Natural killer cell (primary cell): ENCODE measurements around the gene MMAA. TPM values are rescaled to one million over a fixed set of nuclear protein-coding genes. Genes with fewer than 3 reads are reported as not detected.
A peak's percentile ranks its signal among the peaks of the same experiment; 100 is the strongest.
"Not testable (repeated sequence)": the region's sequence is repeated elsewhere in the genome, so short reads cannot be mapped to it uniquely, and the experiment has no call there.

ENCODE experiments used
- ATAC-seq, 3 donors: fragments of 150-1000 bp in 2 of 3; fragments of 200-7000 bp in 1 of 3; cut with Tn5 transposase; 1 replicate in 1 of 3; 2 replicates in 2 of 3; pipeline ENCODE4 v1.10.0; 2021; ENCODE audit warnings: mild to moderate bottlenecking in 2 of 3, moderate library complexity in 2 of 3
- DNase-seq, 2 donors: peaks; one replicate each; pipeline versions ENCODE4 v3.0.0 to v3.0.0-alpha.2; 2013 to 2021; ENCODE audit warnings: mixed read lengths in 1 of 2
- H3K27ac ChIP-seq: one replicate; pipeline ENCODE4 v1.5.1; 2013; ENCODE audit warnings: mild to moderate bottlenecking, low read length
- H3K27me3 ChIP-seq: one replicate; pipeline ENCODE4 v1.6.1; 2013; ENCODE audit warnings: low read length; ENCODE audit not compliant: control insufficient read depth, insufficient read depth
- H3K36me3 ChIP-seq: one replicate; pipeline ENCODE4 v1.6.1; 2013; ENCODE audit warnings: low read length; ENCODE audit not compliant: control insufficient read depth, insufficient read depth
- H3K4me1 ChIP-seq: one replicate; pipeline ENCODE4 v1.6.1; 2013; ENCODE audit warnings: low read length; ENCODE audit not compliant: control insufficient read depth, insufficient read depth
- H3K4me3 ChIP-seq: one replicate; pipeline ENCODE4 v1.5.1; 2013; ENCODE audit warnings: low read length
- H3K9me3 ChIP-seq: one replicate; pipeline ENCODE4 v1.6.1; 2013; ENCODE audit warnings: low read length; ENCODE audit not compliant: control insufficient read depth, insufficient read depth
- H3K27ac Mint-ChIP-seq, 2 donors: one replicate each; pipeline ENCODE4 v1.8.0; 2022; ENCODE audit warnings: mild to moderate bottlenecking in 2 of 2, mixed read lengths in 2 of 2, moderate library complexity in 1 of 2
- H3K27me3 Mint-ChIP-seq, 2 donors: one replicate each; pipeline ENCODE4 v1.8.0; 2022; ENCODE audit warnings: low read depth in 2 of 2, mixed read lengths in 2 of 2
- H3K36me3 Mint-ChIP-seq: one replicate; pipeline ENCODE4 v1.8.0; 2022; ENCODE audit warnings: mixed read lengths
- H3K4me1 Mint-ChIP-seq, 2 donors: one replicate each; pipeline ENCODE4 v1.8.0; 2022; ENCODE audit warnings: mixed read lengths in 2 of 2
- H3K4me3 Mint-ChIP-seq: one replicate; pipeline ENCODE4 v1.8.0; 2022; ENCODE audit warnings: mild to moderate bottlenecking, moderate library complexity, mixed read lengths
- H3K9me3 Mint-ChIP-seq, 2 donors: one replicate each; pipeline ENCODE4 v1.8.0; 2022; ENCODE audit warnings: mixed read lengths in 2 of 2
- WGBS: methylation state at CpG from one replicate; pipeline ENCODE4 v1.1.7; 2013; ENCODE audit warnings: missing lambda C conversion rate; ENCODE audit not compliant: insufficient coverage; 5-methylcytosine and 5-hydroxymethylcytosine counted together
- intact Hi-C: fragments of 100-400 bp; cut with micrococcal nuclease; formaldehyde crosslinking; loops from one replicate; pipeline ENCODE4 v1.14.2; 2022
- total RNA-seq, 4 donors: library from RNA; stranded (reverse); fragments of 120-200 nt in 1 of 4; gene quantifications; one replicate each; pipeline versions ENCODE4 v1.2.3 to v1.2.4, GENCODE V29; 2013 to 2022
- TF ChIP-seq, protein P1 (sequence below): fragments of 200-600 bp; IDR thresholded peaks from one replicate; pipeline ENCODE4 v1.8.0; 2022; ENCODE audit warnings: antibody characterized with exemption

MMAA gene
- total RNA-seq, 3 donors from 2014 or later (not counting 1 experiment from before 2014, with no cell fraction given) = 7.8 to 11.7 (median 9.7) TPM

DNA sequence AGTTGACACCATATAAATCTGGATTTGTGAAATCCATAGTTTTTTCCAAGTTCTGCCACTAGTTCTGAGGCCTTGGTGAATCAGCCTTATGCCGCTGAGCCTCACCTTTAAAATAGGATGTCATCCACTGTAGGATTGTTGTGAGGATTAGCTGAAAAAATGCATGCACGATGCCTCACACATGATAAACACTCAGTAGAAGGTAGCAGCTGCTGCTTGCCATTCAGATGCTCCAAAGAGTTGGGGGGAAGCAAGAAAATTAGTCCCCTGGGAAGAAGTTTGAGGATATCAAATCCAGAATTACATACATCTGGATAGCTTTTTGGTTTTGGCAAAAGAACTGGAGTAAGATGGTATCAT is 7.4 kb downstream of the MMAA start:
- H3K27ac Mint-ChIP-seq = peak overlapping the region; percentile 87 to 93
- no peaks in the 10 kb centered on the region for H3K9me3 ChIP-seq
- TF ChIP-seq, protein P1, sequence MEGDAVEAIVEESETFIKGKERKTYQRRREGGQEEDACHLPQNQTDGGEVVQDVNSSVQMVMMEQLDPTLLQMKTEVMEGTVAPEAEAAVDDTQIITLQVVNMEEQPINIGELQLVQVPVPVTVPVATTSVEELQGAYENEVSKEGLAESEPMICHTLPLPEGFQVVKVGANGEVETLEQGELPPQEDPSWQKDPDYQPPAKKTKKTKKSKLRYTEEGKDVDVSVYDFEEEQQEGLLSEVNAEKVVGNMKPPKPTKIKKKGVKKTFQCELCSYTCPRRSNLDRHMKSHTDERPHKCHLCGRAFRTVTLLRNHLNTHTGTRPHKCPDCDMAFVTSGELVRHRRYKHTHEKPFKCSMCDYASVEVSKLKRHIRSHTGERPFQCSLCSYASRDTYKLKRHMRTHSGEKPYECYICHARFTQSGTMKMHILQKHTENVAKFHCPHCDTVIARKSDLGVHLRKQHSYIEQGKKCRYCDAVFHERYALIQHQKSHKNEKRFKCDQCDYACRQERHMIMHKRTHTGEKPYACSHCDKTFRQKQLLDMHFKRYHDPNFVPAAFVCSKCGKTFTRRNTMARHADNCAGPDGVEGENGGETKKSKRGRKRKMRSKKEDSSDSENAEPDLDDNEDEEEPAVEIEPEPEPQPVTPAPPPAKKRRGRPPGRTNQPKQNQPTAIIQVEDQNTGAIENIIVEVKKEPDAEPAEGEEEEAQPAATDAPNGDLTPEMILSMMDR = no peak
- intact Hi-C loops = no loop called here
- no peaks in the 10 kb centered on the region for H3K36me3 ChIP-seq
- H3K9me3 Mint-ChIP-seq = no peaks in the 10 kb centered on the region
- H3K27ac ChIP-seq = peak overlapping the region; percentile 74
- no peak overlapping the region for H3K4me3 ChIP-seq
- ATAC-seq (peak in 1 of 3 donors; percentile 17), DNase-seq (no peak)
- H3K27me3 Mint-ChIP-seq = no peaks in the 10 kb centered on the region
- H3K27me3 ChIP-seq = no peaks in the 10 kb centered on the region
- peaks cover 28% of the 10 kb centered on the region for H3K4me1 ChIP-seq
- no peaks in the 10 kb centered on the region for H3K36me3 Mint-ChIP-seq
- peaks cover 55 to 58% of the 10 kb centered on the region in 2 donors for H3K4me1 Mint-ChIP-seq
- H3K4me3 Mint-ChIP-seq = peak overlapping the region; percentile 80
- 71% methylated on average over 2 of the region's 2 CpGs for WGBS

DNA sequence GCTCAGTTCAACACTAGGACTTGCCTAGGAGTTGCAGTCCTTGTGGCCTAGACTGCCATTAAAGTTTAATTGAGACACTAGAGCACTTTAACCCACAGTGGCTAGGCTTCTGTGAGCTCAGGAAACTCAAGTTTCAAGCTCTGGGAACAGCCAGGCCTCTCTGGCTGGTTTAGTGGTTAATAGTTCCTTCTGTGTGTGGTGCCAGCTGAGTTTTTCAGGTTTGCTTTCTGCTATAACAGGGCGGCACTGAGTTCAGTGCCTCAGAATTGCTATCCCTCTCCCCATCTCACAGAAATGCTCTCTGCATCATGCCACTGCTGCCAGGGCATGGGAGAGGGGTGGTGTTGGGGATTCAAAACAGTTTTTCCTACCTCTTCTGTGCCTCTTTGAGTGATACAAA is 15.9 kb downstream of the MMAA start:
- Histone ChIP-seq H3K27ac (no peak overlapping the region), H3K9me3 (no peaks in the 10 kb centered on the region), H3K36me3 (peaks cover 3% of the 10 kb centered on the region), H3K27me3 (no peaks in the 10 kb centered on the region), H3K4me3 (no peak overlapping the region), H3K4me1 (no peaks in the 10 kb centered on the region)
- Mint-ChIP-seq H3K27me3 (no peaks in the 10 kb centered on the region), H3K36me3 (no peaks in the 10 kb centered on the region), H3K9me3 (no peaks in the 10 kb centered on the region), H3K4me3 (no peak overlapping the region), H3K4me1 (peaks cover 7 to 21% of the 10 kb centered on the region in 2 donors), H3K27ac (peak overlapping the region; percentile 49 to 57)
- no peak for DNase-seq
- peak in 1 of 3 donors; percentile 17 for ATAC-seq
- intact Hi-C loops = no loop called here
- TF ChIP-seq, protein P1 = no peak
- no CpG with 5 or more reads among the region's 1 CpG for WGBS

- ATAC-seq (no peak), DNase-seq (no peak)
- Mint-ChIP-seq H3K36me3 (no peaks in the 10 kb centered on the region), H3K4me3 (no peak overlapping the region), H3K27ac (peak overlapping the region in 1 of 2 donors; percentile 57), H3K27me3 (no peaks in the 10 kb centered on the region), H3K4me1 (peaks cover 7 to 22% of the 10 kb centered on the region in 2 donors), H3K9me3 (no peaks in the 10 kb centered on the region)
- no peak overlapping the region for H3K4me3 ChIP-seq
- no peaks in the 10 kb centered on the region for H3K4me1 ChIP-seq
- H3K36me3 ChIP-seq = peaks cover 3% of the 10 kb centered on the region
- H3K9me3 ChIP-seq = no peaks in the 10 kb centered on the region
- H3K27ac ChIP-seq = no peak overlapping the region
- TF ChIP-seq, protein P1 = no peak
- no peaks in the 10 kb centered on the region for H3K27me3 ChIP-seq
- intact Hi-C loops = no loop called here
These were observed 16.4 kb downstream of the MMAA start for GRCh38 chr4:145635630-145636029.

- Mint-ChIP-seq H3K27me3 (no peaks in the 10 kb centered on the region), H3K9me3 (no peaks in the 10 kb centered on the region), H3K27ac (no peak overlapping the region), H3K36me3 (no peaks in the 10 kb centered on the region), H3K4me1 (peaks cover 7 to 32% of the 10 kb centered on the region in 2 donors), H3K4me3 (no peak overlapping the region)
- H3K4me3 ChIP-seq = no peak overlapping the region
- WGBS = 98% methylated on average over 5 of the region's 6 CpGs
- ATAC-seq = no peak
- H3K36me3 ChIP-seq = peaks cover 11% of the 10 kb centered on the region
- H3K9me3 ChIP-seq = no peaks in the 10 kb centered on the region
- DNase-seq = no peak
- no peaks in the 10 kb centered on the region for H3K4me1 ChIP-seq
- intact Hi-C loops = no loop called here
- H3K27me3 ChIP-seq = no peaks in the 10 kb centered on the region
- H3K27ac ChIP-seq = no peak overlapping the region
- TF ChIP-seq, protein P1 = no peak
These were observed 20.1 kb downstream of the MMAA start for GRCh38 chr4:145639186-145639698.

- H3K4me3 Mint-ChIP-seq, H3K4me1 ChIP-seq, H3K9me3 ChIP-seq, H3K4me3 ChIP-seq, H3K27ac Mint-ChIP-seq, ATAC-seq, DNase-seq, H3K36me3 Mint-ChIP-seq, H3K27me3 Mint-ChIP-seq, H3K27ac ChIP-seq, H3K9me3 Mint-ChIP-seq, H3K27me3 ChIP-seq, intact Hi-C loops: not testable (repeated sequence)
- H3K4me1 Mint-ChIP-seq = peaks cover 7 to 26% of the 10 kb centered on the region in 2 donors
- WGBS = 100% methylated on average over 2 of the region's 2 CpGs
- H3K36me3 ChIP-seq = peaks cover 13% of the 10 kb centered on the region
These were observed 21.1 kb downstream of the MMAA start for GRCh38 chr4:145640236-145640635.
